Measurements from ENCODE around the gene CDH4. TPM values are rescaled to one million over a fixed set of nuclear protein-coding genes. Genes with fewer than 3 reads are reported as not detected.
"Not testable (repeated sequence)": the region's sequence is repeated elsewhere in the genome, so short reads cannot be mapped to it uniquely, and the experiment has no call there.

Gene CDH4
- total RNA-seq, 1 donor from 2014 or later: 12.1 TPM

- no peak for DNase-seq (ENCODE audit: low read depth)
- no peak for FAIRE-seq
- Histone ChIP-seq H3K4me3 (ENCODE audit: low read depth, low read length) (no peak overlapping the region), H3K27me3 (ENCODE audit: control insufficient read depth, insufficient read depth, low read length) (no peaks in the 10 kb centered on the region), H3K36me3 (ENCODE audit: control insufficient read depth, insufficient read depth, low read length) (no peaks in the 10 kb centered on the region)
- no peak for TF ChIP-seq CTCF (IDR thresholded peaks at IDR 0.05; ENCODE audit: insufficient read depth, low read length, severe bottlenecking)
These were observed 15.2 kb downstream of the CDH4 start for GRCh38 chr20:61267241-61267640.

- Histone ChIP-seq H3K4me3 (ENCODE audit: low read depth, low read length) (no peak overlapping the region), H3K36me3 (ENCODE audit: control insufficient read depth, insufficient read depth, low read length) (no peaks in the 10 kb centered on the region), H3K27me3 (ENCODE audit: control insufficient read depth, insufficient read depth, low read length) (no peaks in the 10 kb centered on the region)
- no peak for FAIRE-seq
- no peak for DNase-seq (ENCODE audit: low read depth)
- no peak for TF ChIP-seq CTCF (IDR thresholded peaks at IDR 0.05; ENCODE audit: insufficient read depth, low read length, severe bottlenecking)
These were observed 16.0 kb downstream of the CDH4 start for GRCh38 chr20:61268024-61268423.

GRCh38 chr20:61271312-61272231 is 19.5 kb downstream of the CDH4 start:
- no peak for DNase-seq (ENCODE audit: low read depth)
- H3K4me3 ChIP-seq (ENCODE audit: low read depth, low read length): no peak overlapping the region
- no peak for TF ChIP-seq CTCF (IDR thresholded peaks at IDR 0.05; ENCODE audit: insufficient read depth, low read length, severe bottlenecking)
- H3K36me3 ChIP-seq (ENCODE audit: control insufficient read depth, insufficient read depth, low read length): no peaks in the 10 kb centered on the region
- no peak for FAIRE-seq
- no peaks in the 10 kb centered on the region for H3K27me3 ChIP-seq (ENCODE audit: control insufficient read depth, insufficient read depth, low read length)

GRCh38 chr20:61273024-61273423 is 21.0 kb downstream of the CDH4 start:
- DNase-seq (ENCODE audit: low read depth); H3K4me3 ChIP-seq (ENCODE audit: low read depth, low read length); FAIRE-seq; H3K36me3 ChIP-seq (ENCODE audit: control insufficient read depth, insufficient read depth, low read length); H3K27me3 ChIP-seq (ENCODE audit: control insufficient read depth, insufficient read depth, low read length): not testable (repeated sequence)

- not testable (repeated sequence) for H3K27me3 ChIP-seq (ENCODE audit: control insufficient read depth, insufficient read depth, low read length); DNase-seq (ENCODE audit: low read depth); FAIRE-seq; H3K36me3 ChIP-seq (ENCODE audit: control insufficient read depth, insufficient read depth, low read length); H3K4me3 ChIP-seq (ENCODE audit: low read depth, low read length)
These were observed 21.6 kb downstream of the CDH4 start for GRCh38 chr20:61273666-61274065.

GRCh38 chr20:61274326-61274725 is 22.3 kb downstream of the CDH4 start:
- no peak for TF ChIP-seq CTCF (IDR thresholded peaks at IDR 0.05; ENCODE audit: insufficient read depth, low read length, severe bottlenecking)
- no peak for DNase-seq (ENCODE audit: low read depth)
- Histone ChIP-seq H3K27me3 (ENCODE audit: control insufficient read depth, insufficient read depth, low read length) (no peaks in the 10 kb centered on the region), H3K4me3 (ENCODE audit: low read depth, low read length) (no peak overlapping the region), H3K36me3 (ENCODE audit: control insufficient read depth, insufficient read depth, low read length) (no peaks in the 10 kb centered on the region)
- FAIRE-seq: peak; percentile 73

GRCh38 chr20:61278296-61278695 is 26.2 kb downstream of the CDH4 start:
- no peak for TF ChIP-seq CTCF (IDR thresholded peaks at IDR 0.05; ENCODE audit: insufficient read depth, low read length, severe bottlenecking)
- Histone ChIP-seq H3K27me3 (ENCODE audit: control insufficient read depth, insufficient read depth, low read length) (no peaks in the 10 kb centered on the region), H3K36me3 (ENCODE audit: control insufficient read depth, insufficient read depth, low read length) (no peaks in the 10 kb centered on the region), H3K4me3 (ENCODE audit: low read depth, low read length) (no peak overlapping the region)
- FAIRE-seq: no peak
- DNase-seq (ENCODE audit: low read depth): no peak
